Glutamatergic neuron (in vitro differentiated cells): ENCODE results near the gene ELP5. TPM values are rescaled to one million over a fixed set of nuclear protein-coding genes. Genes with fewer than 3 reads are reported as not detected.

ENCODE experiments used
- DNase-seq: peaks from one replicate; pipeline ENCODE4 v3.0.0; 2022
- H3K27ac Mint-ChIP-seq: one replicate; pipeline ENCODE4 v1.8.0; 2020; ENCODE audit warnings: mild to moderate bottlenecking, mixed read lengths, inconsistent platforms; ENCODE audit not compliant: unreplicated experiment
- H3K27me3 Mint-ChIP-seq: one replicate; pipeline ENCODE4 v1.8.0; 2020; ENCODE audit warnings: mild to moderate bottlenecking, moderate library complexity, mixed read lengths, inconsistent platforms; ENCODE audit not compliant: unreplicated experiment
- H3K36me3 Mint-ChIP-seq: one replicate; pipeline ENCODE4 v1.8.0; 2020; ENCODE audit warnings: mild to moderate bottlenecking, mixed read lengths, inconsistent platforms; ENCODE audit not compliant: unreplicated experiment
- H3K4me1 Mint-ChIP-seq: one replicate; pipeline ENCODE4 v1.8.0; 2020; ENCODE audit warnings: mild to moderate bottlenecking, low read depth, mixed read lengths, inconsistent platforms; ENCODE audit not compliant: unreplicated experiment
- H3K4me3 Mint-ChIP-seq: one replicate; pipeline ENCODE4 v1.8.0; 2020; ENCODE audit warnings: mild to moderate bottlenecking, mixed read lengths, inconsistent platforms; ENCODE audit not compliant: unreplicated experiment
- H3K9me3 Mint-ChIP-seq: one replicate; pipeline ENCODE4 v1.8.0; 2020; ENCODE audit warnings: mild to moderate bottlenecking, moderate library complexity, mixed read lengths, inconsistent platforms; ENCODE audit not compliant: unreplicated experiment
- total RNA-seq: library from RNA; stranded (reverse); fragmentation: NEBNext Ultra II Directional; extraction: Animal tissue kit (Norgen Biotek cat#: 25700); gene quantifications from one replicate; pipeline ENCODE4 v1.2.1, GENCODE V29; 2021; ENCODE audit not compliant: unreplicated experiment
- TF ChIP-seq, protein P1 (sequence below): fragments of 200-600 bp; sonication (generic); IDR thresholded peaks from one replicate; pipeline ENCODE4 v1.5.0; 2021; ENCODE audit not compliant: partially characterized antibody, unreplicated experiment

ELP5 gene
- total RNA-seq, 1 donor from 2014 or later, result 34.1 TPM

DNA sequence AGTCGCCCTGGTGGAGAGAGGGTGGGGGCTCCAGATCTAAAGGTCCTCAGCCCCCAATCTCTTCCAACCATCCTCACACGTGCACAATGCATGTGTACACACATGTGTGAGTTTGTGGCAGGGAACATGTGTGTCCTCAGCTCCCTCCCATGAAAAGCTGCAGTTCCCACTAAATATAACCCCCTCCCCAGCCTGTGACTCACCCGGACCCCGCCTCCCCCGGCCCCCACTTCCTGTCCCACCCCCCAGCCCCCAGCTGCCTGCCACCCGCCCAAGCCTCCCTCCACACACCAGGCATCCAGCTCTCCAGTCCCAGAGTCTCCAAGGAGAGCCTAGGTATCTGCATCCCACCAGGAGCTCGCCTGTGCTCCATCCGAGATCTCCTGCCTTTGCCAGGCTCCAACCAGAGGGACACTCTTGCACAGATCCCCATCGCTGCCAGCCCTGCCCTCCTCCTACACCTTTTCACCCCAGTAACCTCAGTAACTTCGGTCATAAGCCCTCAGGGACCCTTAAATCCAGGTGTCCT lies 36.3 kb upstream of the ELP5 start:
- TF ChIP-seq, protein P1, sequence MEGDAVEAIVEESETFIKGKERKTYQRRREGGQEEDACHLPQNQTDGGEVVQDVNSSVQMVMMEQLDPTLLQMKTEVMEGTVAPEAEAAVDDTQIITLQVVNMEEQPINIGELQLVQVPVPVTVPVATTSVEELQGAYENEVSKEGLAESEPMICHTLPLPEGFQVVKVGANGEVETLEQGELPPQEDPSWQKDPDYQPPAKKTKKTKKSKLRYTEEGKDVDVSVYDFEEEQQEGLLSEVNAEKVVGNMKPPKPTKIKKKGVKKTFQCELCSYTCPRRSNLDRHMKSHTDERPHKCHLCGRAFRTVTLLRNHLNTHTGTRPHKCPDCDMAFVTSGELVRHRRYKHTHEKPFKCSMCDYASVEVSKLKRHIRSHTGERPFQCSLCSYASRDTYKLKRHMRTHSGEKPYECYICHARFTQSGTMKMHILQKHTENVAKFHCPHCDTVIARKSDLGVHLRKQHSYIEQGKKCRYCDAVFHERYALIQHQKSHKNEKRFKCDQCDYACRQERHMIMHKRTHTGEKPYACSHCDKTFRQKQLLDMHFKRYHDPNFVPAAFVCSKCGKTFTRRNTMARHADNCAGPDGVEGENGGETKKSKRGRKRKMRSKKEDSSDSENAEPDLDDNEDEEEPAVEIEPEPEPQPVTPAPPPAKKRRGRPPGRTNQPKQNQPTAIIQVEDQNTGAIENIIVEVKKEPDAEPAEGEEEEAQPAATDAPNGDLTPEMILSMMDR, result no peak
- Mint-ChIP-seq H3K36me3 (no peaks in the 10 kb centered on the region), H3K27me3 (peaks cover 23% of the 10 kb centered on the region), H3K9me3 (peaks cover 15% of the 10 kb centered on the region), H3K4me1 (peaks cover 47% of the 10 kb centered on the region), H3K27ac (peak overlapping the region; percentile 62), H3K4me3 (peak overlapping the region; percentile 93)
- no peak for DNase-seq

DNA sequence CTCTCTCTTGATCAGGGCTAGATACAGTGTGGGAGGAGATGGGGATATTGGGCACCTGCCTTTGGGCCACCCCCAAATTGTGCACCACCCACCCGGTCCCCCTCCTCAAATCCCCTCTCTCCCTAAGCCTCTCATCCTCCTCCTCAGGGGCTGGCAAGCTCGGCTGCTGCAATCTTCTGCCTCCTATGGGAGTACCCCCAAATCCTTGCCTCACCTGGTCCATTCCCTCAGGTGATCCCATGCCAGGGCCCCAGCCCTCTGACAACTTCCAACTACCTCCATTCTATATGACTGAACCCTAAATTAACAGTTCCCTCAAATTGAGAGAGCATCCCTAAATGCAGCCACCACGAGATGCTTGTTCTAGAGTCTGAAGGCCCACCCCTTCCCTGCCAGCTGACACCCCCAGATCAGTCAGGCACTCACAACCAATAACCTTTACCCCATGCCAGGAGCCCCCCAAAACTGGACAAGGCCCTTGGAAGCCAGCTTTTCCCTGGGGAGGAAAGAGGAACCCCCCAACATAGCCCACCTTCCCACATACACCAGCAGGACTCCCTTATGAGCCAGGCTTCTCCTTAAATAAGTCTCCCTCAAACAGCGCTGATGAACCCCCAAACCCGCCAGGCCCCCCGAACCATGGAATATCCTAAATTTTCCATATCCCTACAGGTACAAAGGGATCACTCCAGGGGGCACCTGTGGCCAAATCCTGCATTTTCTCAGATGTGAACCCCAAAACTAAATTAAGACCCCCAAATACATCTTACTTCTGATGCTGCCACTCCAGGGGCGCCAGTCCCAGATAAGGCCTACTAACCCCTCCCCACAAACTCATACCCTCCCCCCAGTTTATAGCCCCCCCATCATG lies 35.5 kb upstream of the ELP5 start:
- Mint-ChIP-seq H3K27me3 (peaks cover 27% of the 10 kb centered on the region), H3K27ac (peak overlapping the region; percentile 62), H3K36me3 (no peaks in the 10 kb centered on the region), H3K9me3 (peaks cover 17% of the 10 kb centered on the region), H3K4me3 (peak overlapping the region; percentile 93), H3K4me1 (peaks cover 47% of the 10 kb centered on the region)
- TF ChIP-seq, protein P1, result no peak
- DNase-seq, result no peak

DNA sequence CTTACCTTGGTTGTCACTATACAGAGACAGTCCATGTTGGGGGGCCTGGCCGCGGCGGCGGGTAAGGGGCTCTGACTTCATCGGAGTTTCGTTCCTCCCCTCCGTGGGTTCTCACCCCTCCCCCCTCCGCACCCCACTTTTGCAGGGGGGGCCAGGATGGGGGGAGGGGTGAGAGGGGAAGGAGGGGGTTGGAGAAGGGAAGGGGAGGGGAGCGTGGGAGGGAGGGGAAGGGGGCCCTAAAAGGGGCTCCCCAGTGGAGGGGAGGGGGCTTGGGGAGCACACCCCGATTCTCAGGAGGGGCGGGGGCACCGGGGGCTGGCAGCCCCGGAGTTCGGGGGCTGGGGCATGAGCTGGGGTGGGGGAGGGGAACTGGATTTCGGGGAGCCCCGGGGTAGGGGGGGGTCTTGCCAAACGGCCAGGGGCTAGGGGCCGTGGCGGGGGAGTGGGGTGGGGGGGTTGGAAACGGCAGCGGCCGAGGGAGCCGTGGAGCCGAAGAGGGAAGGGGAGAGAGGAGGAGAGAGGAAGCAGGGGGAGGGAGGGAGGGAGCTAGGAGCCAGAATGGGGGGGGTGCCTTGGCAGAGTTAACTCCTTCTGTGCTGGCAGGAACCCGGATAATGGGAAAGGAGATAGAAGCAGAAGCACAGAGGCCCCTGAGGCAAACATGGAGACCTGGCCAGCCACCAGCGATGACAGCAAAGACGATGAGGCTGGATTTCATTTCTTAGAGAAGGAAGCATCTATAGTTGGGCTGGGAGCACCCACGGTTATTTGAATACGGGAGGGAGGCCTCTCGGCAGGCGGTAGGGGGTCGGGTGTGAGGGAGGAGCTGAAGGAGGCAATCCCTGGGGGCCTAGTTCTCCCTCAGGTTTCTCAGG lies 34.7 kb upstream of the ELP5 start:
- H3K4me1 Mint-ChIP-seq, result peaks cover 40% of the 10 kb centered on the region
- peak; percentile 69 for DNase-seq

DNA sequence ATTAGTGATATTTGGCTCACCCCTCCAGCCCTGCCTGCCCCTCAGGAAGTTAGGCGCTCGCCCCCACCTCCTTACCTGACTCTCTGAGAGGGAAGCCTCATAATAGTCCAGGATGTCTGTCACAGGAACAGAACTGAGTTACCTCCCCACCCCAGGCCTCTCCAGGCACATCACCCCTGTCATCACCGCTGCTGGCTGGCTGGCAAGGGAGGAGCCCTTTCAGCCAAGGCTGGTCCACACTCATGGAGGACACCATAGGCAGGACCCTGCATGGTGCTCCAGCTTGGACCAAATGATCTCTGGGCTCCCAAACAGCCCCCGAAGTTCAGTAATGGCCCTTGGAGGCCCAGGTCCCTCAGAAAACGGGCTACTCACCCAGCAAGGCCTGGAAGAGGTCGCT lies 33.8 kb upstream of the ELP5 start:
- Mint-ChIP-seq H3K27me3 (peaks cover 23% of the 10 kb centered on the region), H3K4me3 (peak overlapping the region; percentile 82), H3K9me3 (peaks cover 20% of the 10 kb centered on the region), H3K27ac (peak overlapping the region; percentile 55), H3K36me3 (no peaks in the 10 kb centered on the region), H3K4me1 (peaks cover 38% of the 10 kb centered on the region)
- no peak for DNase-seq
- TF ChIP-seq, protein P1, result no peak

More for the DNA sequence above, 34.7 kb upstream of the ELP5 start:
- peak overlapping the region; percentile 93 for H3K4me3 Mint-ChIP-seq
- TF ChIP-seq, protein P1, result no peak
- peak overlapping the region; percentile 82 for H3K27ac Mint-ChIP-seq
- H3K36me3 Mint-ChIP-seq, result no peaks in the 10 kb centered on the region
- H3K9me3 Mint-ChIP-seq, result peaks cover 19% of the 10 kb centered on the region
- peaks cover 24% of the 10 kb centered on the region for H3K27me3 Mint-ChIP-seq
